Hepatocyte (in vitro differentiated cells): ENCODE results near the gene AKAP12. TPM values are rescaled to one million over a fixed set of nuclear protein-coding genes. Genes with fewer than 3 reads are reported as not detected.

Experiments
- DNase-seq: peaks from one replicate; pipeline ENCODE4 v3.0.0-alpha.2; 2016; ENCODE audit warnings: low spot score
- H2AFZ ChIP-seq: fragments of 200-600 bp; sonication (generic); 2 replicates; pipeline ENCODE4 v1.6.0; 2016; ENCODE audit warnings: antibody characterized with exemption, mild to moderate bottlenecking
- H3K27ac ChIP-seq: fragments of 200-600 bp; sonication (generic); 2 replicates; pipeline ENCODE4 v1.5.1; 2016; ENCODE audit warnings: mild to moderate bottlenecking
- H3K27me3 ChIP-seq: fragments of 200-600 bp; sonication (generic); 2 replicates; pipeline ENCODE4 v1.6.1; 2016
- H3K36me3 ChIP-seq: fragments of 200-600 bp; sonication (generic); replicated peaks from 2 replicates; pipeline ENCODE4 v1.5.1; 2016; ENCODE audit warnings: low read depth; ENCODE audit not compliant: insufficient read depth
- H3K4me1 ChIP-seq: fragments of 200-600 bp; sonication (generic); 2 replicates; pipeline ENCODE4 v1.5.1; 2016; ENCODE audit warnings: mild to moderate bottlenecking, moderate library complexity; ENCODE audit not compliant: insufficient read depth
- H3K4me2 ChIP-seq: fragments of 200-600 bp; sonication (generic); 2 replicates; pipeline ENCODE4 v1.6.0; 2016
- H3K4me3 ChIP-seq: fragments of 200-600 bp; sonication (generic); 2 replicates; pipeline ENCODE4 v1.5.1; 2016; ENCODE audit warnings: mild to moderate bottlenecking
- H3K79me2 ChIP-seq: fragments of 200-600 bp; sonication (generic); 2 replicates; pipeline ENCODE4 v1.6.0; 2017; ENCODE audit warnings: mild to moderate bottlenecking
- H3K9me2 ChIP-seq: fragments of 200-600 bp; sonication (generic); replicated peaks from 2 replicates; pipeline ENCODE4 v1.6.0; 2017; ENCODE audit warnings: mild to moderate bottlenecking; ENCODE audit not compliant: insufficient read depth
- H3K9me3 ChIP-seq: fragments of 200-600 bp; sonication (generic); 2 replicates; pipeline ENCODE4 v1.5.1; 2016; ENCODE audit warnings: low read depth, mild to moderate bottlenecking
- H4K20me1 ChIP-seq: fragments of 200-600 bp; sonication (generic); 2 replicates; pipeline ENCODE4 v1.6.0; 2016; ENCODE audit warnings: mild to moderate bottlenecking; ENCODE audit not compliant: insufficient read depth, poor library complexity, severe bottlenecking
- CTCF ChIP-seq: fragments of 200-600 bp; sonication (generic); IDR thresholded peaks from 2 replicates; pipeline ENCODE4 v1.5.1; 2016; ENCODE audit warnings: antibody characterized with exemption, mild to moderate bottlenecking; ENCODE audit not compliant: poor library complexity
- EZH2 ChIP-seq: fragments of 200-600 bp; sonication (generic); IDR thresholded peaks from 2 replicates; pipeline ENCODE4 v1.6.1; 2016; ENCODE audit warnings: antibody characterized with exemption, mild to moderate bottlenecking, borderline replicate concordance
- EZH2phosphoT487 ChIP-seq: fragments of 200-600 bp; sonication (generic); IDR thresholded peaks from one replicate; pipeline ENCODE4 v1.6.1; 2018; ENCODE audit warnings: antibody characterized with exemption, mild to moderate bottlenecking, low read depth, moderate library complexity; ENCODE audit not compliant: unreplicated experiment, severe bottlenecking
- WGBS: methylation state at CpG from one replicate; pipeline ENCODE4 v1.1.6; 2016; ENCODE audit warnings: low lambda C conversion rate; ENCODE audit errors: missing lambda C conversion rate; 5-methylcytosine and 5-hydroxymethylcytosine counted together
- polyA plus RNA-seq: library from polyadenylated mRNA; unstranded; fragments of >200 nt; fragmentation: Nextera tagmentation; extraction: Ambion mirVana; gene quantifications from 2 replicates; pipeline ENCODE4 v1.2.1, GENCODE V29; 2016
- total RNA-seq: library from RNA; depleted of rRNA; stranded (reverse); fragments of >200 nt; gene quantifications from 2 replicates; pipeline ENCODE4 v1.2.3, GENCODE V29; 2014

AKAP12 gene
- total and polyA plus RNA-seq, 2 experiments from 2014 or later = 32.1 to 46.2 TPM

DNA sequence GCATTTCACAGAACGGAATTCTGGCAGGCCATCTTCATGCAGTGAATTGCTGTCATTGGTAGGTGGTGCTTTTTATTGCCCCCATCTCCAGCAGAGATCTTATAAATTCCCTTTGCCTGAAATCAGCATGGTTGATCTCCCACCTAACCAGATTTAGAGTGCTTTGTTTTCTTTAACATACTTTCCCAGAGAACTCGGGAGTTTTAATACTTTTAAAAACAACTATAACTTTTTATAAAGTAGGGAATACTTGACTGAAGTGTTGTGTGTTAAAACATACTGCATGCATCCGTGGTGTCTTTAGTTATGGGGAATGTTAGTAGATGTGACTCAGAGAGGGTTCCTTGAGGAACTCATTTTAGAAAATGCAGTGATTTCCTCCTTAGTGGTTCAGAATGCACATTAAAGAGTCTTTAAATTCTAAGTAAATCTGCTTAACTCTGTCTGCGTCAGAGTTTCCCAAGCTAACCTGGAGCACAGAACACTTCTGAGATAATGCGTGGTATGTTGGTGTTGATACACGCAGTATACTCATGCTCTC lies 54.9 kb downstream of the AKAP12 start:
- H3K4me2 ChIP-seq = no peak overlapping the region
- 66% methylated on average over 6 of the region's 6 CpGs for WGBS
- H3K36me3 ChIP-seq = no peaks in the 10 kb centered on the region
- no peaks in the 10 kb centered on the region for H4K20me1 ChIP-seq
- no peaks in the 10 kb centered on the region for H3K27me3 ChIP-seq
- no peaks in the 10 kb centered on the region for H3K79me2 ChIP-seq
- peaks cover 8% of the 10 kb centered on the region for H3K4me1 ChIP-seq
- DNase-seq = no peak
- H3K27ac ChIP-seq = peak overlapping the region; percentile 32
- TF ChIP-seq EZH2 (no peak), CTCF (no peak), EZH2phosphoT487 (no peak)
- no peaks in the 10 kb centered on the region for H3K9me3 ChIP-seq
- H3K9me2 ChIP-seq = no peaks in the 10 kb centered on the region
- no peak overlapping the region for H2AFZ ChIP-seq
- no peak overlapping the region for H3K4me3 ChIP-seq

- WGBS = 84% methylated on average over 6 of the region's 6 CpGs
- Histone ChIP-seq H3K79me2 (no peaks in the 10 kb centered on the region), H2AFZ (no peak overlapping the region)
Observed at GRCh38 chr6:151297886-151298285, 58.1 kb downstream of the AKAP12 start.

DNA sequence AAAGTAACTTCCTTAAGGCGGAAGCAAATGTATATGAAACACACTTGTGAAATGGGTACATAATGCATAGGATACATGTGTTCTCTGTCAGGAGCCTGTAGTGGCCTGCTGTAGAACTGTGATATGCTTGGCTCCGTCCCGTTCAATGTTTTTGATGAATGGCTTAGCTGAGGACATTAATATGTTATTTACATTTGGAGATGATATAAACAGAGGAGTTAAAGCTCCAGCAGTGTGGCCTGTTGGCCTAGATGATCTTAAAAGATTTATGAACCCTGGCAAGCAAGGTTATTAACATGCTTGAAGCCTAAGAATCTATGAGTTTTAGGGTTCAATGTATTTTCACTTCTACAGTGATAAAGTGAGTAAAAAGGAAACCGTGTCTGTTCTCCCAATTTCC lies 59.2 kb downstream of the AKAP12 start:
- no peaks in the 10 kb centered on the region for H3K36me3 ChIP-seq
- peak overlapping the region; percentile 10 for H3K4me2 ChIP-seq
- peaks cover 10% of the 10 kb centered on the region for H3K4me1 ChIP-seq
- no peaks in the 10 kb centered on the region for H3K27me3 ChIP-seq
- H3K9me2 ChIP-seq = no peaks in the 10 kb centered on the region
- 58% methylated on average over 4 of the region's 4 CpGs for WGBS
- no peak overlapping the region for H3K4me3 ChIP-seq
- no peaks in the 10 kb centered on the region for H4K20me1 ChIP-seq
- no peak overlapping the region for H3K27ac ChIP-seq
- no peaks in the 10 kb centered on the region for H3K79me2 ChIP-seq
- H3K9me3 ChIP-seq = no peaks in the 10 kb centered on the region
- TF ChIP-seq CTCF (no peak), EZH2 (no peak), EZH2phosphoT487 (no peak)
- DNase-seq = no peak
- no peak overlapping the region for H2AFZ ChIP-seq

More at GRCh38 chr6:151297886-151298285, 58.1 kb downstream of the AKAP12 start:
- H4K20me1 ChIP-seq = no peaks in the 10 kb centered on the region
- no peak overlapping the region for H3K4me3 ChIP-seq
- H3K27ac ChIP-seq = no peak overlapping the region
- TF ChIP-seq EZH2phosphoT487 = no peak
- TF ChIP-seq EZH2 = no peak
- no peak for TF ChIP-seq CTCF
- H3K27me3 ChIP-seq = no peaks in the 10 kb centered on the region
- H3K9me3 ChIP-seq = no peaks in the 10 kb centered on the region
- DNase-seq = no peak
- H3K36me3 ChIP-seq = no peaks in the 10 kb centered on the region
- peaks cover 10% of the 10 kb centered on the region for H3K4me1 ChIP-seq
- H3K9me2 ChIP-seq = no peaks in the 10 kb centered on the region
- no peak overlapping the region for H3K4me2 ChIP-seq
